ENCODE results near the gene UGGT1. TPM values are rescaled to one million over a fixed set of nuclear protein-coding genes. Genes with fewer than 3 reads are reported as not detected.

Gene UGGT1
- total RNA-seq, 1 experiment from 2014 or later, result 74.1 TPM

GRCh38 chr2:128232965-128233789, 142.2 kb downstream of the UGGT1 start:
- H3K4me3 ChIP-seq (ENCODE audit: low read depth, low read length, poor library complexity, severe bottlenecking), result peak overlapping the region; percentile 85
- no peaks in the 10 kb centered on the region for H3K4me1 ChIP-seq (ENCODE audit: insufficient read depth, low read length, poor library complexity, severe bottlenecking)
- no TSS peak for BruUV-seq (replicated peaks)
- DNase-seq (ENCODE audit: low spot score), result peak; percentile 85
- ChIA-PET CTCF (interaction anchor here (1.1 kb wide), 2 partner anchors 170 kb away, joined by 3 read pairs; no protein-coding TSS in a partner anchor), POLR2A (ENCODE audit: low non-redundant PET) (no interaction called here)
- H3K9me3 ChIP-seq (ENCODE audit: low read depth, low read length, poor library complexity, severe bottlenecking), result no peaks in the 10 kb centered on the region
- TF ChIP-seq, protein P1, sequence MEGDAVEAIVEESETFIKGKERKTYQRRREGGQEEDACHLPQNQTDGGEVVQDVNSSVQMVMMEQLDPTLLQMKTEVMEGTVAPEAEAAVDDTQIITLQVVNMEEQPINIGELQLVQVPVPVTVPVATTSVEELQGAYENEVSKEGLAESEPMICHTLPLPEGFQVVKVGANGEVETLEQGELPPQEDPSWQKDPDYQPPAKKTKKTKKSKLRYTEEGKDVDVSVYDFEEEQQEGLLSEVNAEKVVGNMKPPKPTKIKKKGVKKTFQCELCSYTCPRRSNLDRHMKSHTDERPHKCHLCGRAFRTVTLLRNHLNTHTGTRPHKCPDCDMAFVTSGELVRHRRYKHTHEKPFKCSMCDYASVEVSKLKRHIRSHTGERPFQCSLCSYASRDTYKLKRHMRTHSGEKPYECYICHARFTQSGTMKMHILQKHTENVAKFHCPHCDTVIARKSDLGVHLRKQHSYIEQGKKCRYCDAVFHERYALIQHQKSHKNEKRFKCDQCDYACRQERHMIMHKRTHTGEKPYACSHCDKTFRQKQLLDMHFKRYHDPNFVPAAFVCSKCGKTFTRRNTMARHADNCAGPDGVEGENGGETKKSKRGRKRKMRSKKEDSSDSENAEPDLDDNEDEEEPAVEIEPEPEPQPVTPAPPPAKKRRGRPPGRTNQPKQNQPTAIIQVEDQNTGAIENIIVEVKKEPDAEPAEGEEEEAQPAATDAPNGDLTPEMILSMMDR (conservative IDR thresholded peaks at IDR 0.05; ENCODE audit: low read depth, low read length), result peak; percentile 93
- no peak for TF ChIP-seq EZH2 (IDR thresholded peaks at IDR 0.05; ENCODE audit: borderline replicate concordance, low read depth, low read length, poor library complexity, severe bottlenecking)
- no peaks in the 10 kb centered on the region for H3K36me3 ChIP-seq (ENCODE audit: insufficient read depth, low read length, poor library complexity, severe bottlenecking)
- H3K27ac ChIP-seq (ENCODE audit: low read depth, low read length, poor library complexity, severe bottlenecking), result peak overlapping the region; percentile 52
- intact Hi-C loops (cut with micrococcal nuclease; ENCODE audit: unreplicated experiment), result loop anchor here (1.0 to 5.0 kb wide), 2 partner anchors 56 to 170 kb away; no protein-coding TSS in a partner anchor
- no peaks in the 10 kb centered on the region for H3K27me3 ChIP-seq (replicated peaks; ENCODE audit: insufficient read depth, low read depth, low read length, poor library complexity)

GRCh38 chr2:128233790-128234395, 142.9 kb downstream of the UGGT1 start:
- no TSS peak for BruUV-seq (replicated peaks)
- no peak for DNase-seq (ENCODE audit: low spot score)
- Histone ChIP-seq H3K4me1 (ENCODE audit: insufficient read depth, low read length, poor library complexity, severe bottlenecking) (no peaks in the 10 kb centered on the region), H3K27ac (ENCODE audit: low read depth, low read length, poor library complexity, severe bottlenecking) (no peak overlapping the region), H3K36me3 (ENCODE audit: insufficient read depth, low read length, poor library complexity, severe bottlenecking) (no peaks in the 10 kb centered on the region), H3K4me3 (ENCODE audit: low read depth, low read length, poor library complexity, severe bottlenecking) (peak overlapping the region; percentile 85), H3K9me3 (ENCODE audit: low read depth, low read length, poor library complexity, severe bottlenecking) (no peaks in the 10 kb centered on the region), H3K27me3 (replicated peaks; ENCODE audit: insufficient read depth, low read depth, low read length, poor library complexity) (no peaks in the 10 kb centered on the region)
- CTCF ChIA-PET, result interaction anchor here (0.6 to 1.1 kb wide), 2 partner anchors 170 to 191 kb away, joined by 3 read pairs; no protein-coding TSS in a partner anchor
- TF ChIP-seq EZH2 (IDR thresholded peaks at IDR 0.05; ENCODE audit: borderline replicate concordance, low read depth, low read length, poor library complexity, severe bottlenecking), result no peak
- TF ChIP-seq, protein P1 (conservative IDR thresholded peaks at IDR 0.05; ENCODE audit: low read depth, low read length), result peak; percentile 8
- intact Hi-C loops (cut with micrococcal nuclease; ENCODE audit: unreplicated experiment), result loop anchor here (1.0 to 5.0 kb wide), 2 partner anchors 57 to 171 kb away; no protein-coding TSS in a partner anchor
- POLR2A ChIA-PET (ENCODE audit: low non-redundant PET), result interaction anchor here (0.6 kb wide), 1 partner anchor 272 kb away, joined by 6 read pairs; no protein-coding TSS in a partner anchor

DNA sequence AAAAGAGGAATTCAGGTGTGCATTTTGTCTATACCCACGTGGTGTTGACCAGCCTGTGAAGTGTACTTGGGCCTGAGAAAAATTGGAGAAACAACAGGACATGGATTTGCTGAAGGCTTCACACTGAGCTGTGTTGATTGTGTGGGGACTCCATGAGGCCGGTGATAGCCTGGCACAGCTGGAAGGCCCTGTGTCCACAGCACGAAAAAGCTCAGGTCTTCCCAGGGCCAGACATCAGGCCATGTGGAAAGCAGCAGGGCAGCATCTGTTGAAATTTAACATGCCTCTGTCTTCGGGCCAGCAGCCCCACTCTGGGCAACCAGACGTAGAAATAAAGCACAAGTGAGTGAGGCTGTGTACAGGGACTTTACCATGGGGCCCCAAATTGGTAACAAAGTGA, 143.6 kb downstream of the UGGT1 start:
- H3K4me1 ChIP-seq (ENCODE audit: insufficient read depth, low read length, poor library complexity, severe bottlenecking), result no peaks in the 10 kb centered on the region
- H3K27ac ChIP-seq (ENCODE audit: low read depth, low read length, poor library complexity, severe bottlenecking), result no peak overlapping the region
- POLR2A ChIA-PET (ENCODE audit: low non-redundant PET), result interaction anchor here (0.6 kb wide), 1 partner anchor 271 kb away, joined by 6 read pairs; no protein-coding TSS in a partner anchor
- intact Hi-C loops (cut with micrococcal nuclease; ENCODE audit: unreplicated experiment), result loop anchor here (5.0 kb wide), 1 partner anchor 57 kb away; no protein-coding TSS in a partner anchor
- H3K27me3 ChIP-seq (replicated peaks; ENCODE audit: insufficient read depth, low read depth, low read length, poor library complexity), result no peaks in the 10 kb centered on the region
- no peak for TF ChIP-seq EZH2 (IDR thresholded peaks at IDR 0.05; ENCODE audit: borderline replicate concordance, low read depth, low read length, poor library complexity, severe bottlenecking)
- TF ChIP-seq, protein P1 (conservative IDR thresholded peaks at IDR 0.05; ENCODE audit: low read depth, low read length), result no peak
- H3K9me3 ChIP-seq (ENCODE audit: low read depth, low read length, poor library complexity, severe bottlenecking), result no peaks in the 10 kb centered on the region
- H3K36me3 ChIP-seq (ENCODE audit: insufficient read depth, low read length, poor library complexity, severe bottlenecking), result no peaks in the 10 kb centered on the region
- no TSS peak for BruUV-seq (replicated peaks)
- no peak overlapping the region for H3K4me3 ChIP-seq (ENCODE audit: low read depth, low read length, poor library complexity, severe bottlenecking)
- no peak for DNase-seq (ENCODE audit: low spot score)
- CTCF ChIA-PET, result no interaction called here
